NCI-H69 (cell line): ENCODE results near the gene GGACT.
"Not testable (repeated sequence)": the region's sequence is repeated elsewhere in the genome, so short reads cannot be mapped to it uniquely, and the experiment has no call there.

ENCODE experiments used
- DNase-seq: peaks from one replicate; lab custom pipeline; 2025; lab: John Stamatoyannopoulos, UW

GGACT gene

DNA sequence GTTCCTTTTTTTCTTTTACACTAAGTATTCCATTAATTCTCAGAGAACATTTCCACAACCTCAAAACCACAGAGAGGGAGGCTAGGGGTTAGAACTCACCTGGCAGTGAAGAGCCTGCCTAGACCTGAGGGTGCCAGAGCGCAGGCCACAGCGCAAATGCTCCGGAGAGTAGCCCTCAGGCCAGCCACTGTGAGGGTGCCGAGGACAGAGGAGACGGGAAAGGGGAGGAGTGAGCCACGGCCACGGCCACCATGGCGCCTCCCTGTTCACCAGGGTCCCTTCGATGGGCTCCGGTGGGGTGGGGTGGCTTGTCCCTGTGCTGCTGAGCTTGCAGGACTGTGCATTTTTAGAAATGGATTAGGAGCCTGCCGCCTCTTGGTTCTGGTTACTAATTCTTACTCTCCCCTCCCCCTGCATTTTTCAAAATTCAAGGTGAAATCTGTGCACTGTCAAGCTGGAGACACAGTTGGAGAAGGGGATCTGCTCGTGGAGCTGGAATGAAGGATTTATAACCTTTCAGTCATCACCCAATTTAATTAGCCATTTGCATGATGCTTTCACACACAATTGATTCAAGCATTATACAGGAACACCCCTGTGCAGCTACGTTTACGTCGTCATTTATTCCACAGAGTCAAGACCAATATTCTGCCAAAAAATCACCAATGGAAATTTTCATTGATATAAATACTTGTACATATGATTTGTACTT, 58.8 kb downstream of the GGACT start:
- DNase-seq, result no peak

DNA sequence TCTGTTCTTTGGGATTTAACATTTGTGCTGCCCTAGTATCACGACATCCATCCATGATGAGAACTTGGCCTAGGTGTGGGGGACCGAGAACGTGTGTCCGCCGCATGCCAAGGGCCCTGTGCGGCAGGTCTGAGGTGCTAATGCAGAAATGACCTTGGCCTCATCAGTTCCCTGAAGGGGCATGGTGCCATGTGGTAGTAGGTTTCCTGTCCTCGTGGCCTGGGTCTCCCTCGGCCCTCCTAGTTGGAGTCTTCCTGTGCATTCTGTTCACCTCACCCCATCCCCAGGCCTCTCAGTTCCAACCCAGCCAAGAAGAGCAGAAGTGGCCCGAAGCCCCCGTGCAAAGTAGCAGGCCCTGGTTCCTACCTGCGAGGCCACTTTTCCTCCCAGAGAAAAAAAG, 59.8 kb downstream of the GGACT start:
- no peak for DNase-seq

DNA sequence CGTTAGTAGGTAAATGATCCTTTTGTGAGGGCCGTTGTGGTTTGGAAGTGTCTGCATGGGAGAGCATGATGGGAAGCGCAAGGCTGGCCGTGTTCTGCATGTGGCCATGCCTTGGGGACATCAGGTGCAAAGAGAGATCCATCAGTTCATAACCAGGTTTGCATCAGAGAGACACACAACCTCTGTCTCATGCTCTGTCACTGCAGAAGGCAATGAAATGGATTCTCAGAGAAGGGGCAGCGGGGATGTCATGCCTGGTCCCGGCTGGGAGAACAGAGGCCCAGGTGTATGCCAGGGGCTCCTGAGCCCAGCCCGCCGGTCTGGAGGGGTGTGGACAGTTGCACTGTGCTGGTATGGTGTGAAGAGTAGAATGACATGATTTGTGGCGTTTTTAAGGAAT, 60.2 kb downstream of the GGACT start:
- no peak for DNase-seq

DNA sequence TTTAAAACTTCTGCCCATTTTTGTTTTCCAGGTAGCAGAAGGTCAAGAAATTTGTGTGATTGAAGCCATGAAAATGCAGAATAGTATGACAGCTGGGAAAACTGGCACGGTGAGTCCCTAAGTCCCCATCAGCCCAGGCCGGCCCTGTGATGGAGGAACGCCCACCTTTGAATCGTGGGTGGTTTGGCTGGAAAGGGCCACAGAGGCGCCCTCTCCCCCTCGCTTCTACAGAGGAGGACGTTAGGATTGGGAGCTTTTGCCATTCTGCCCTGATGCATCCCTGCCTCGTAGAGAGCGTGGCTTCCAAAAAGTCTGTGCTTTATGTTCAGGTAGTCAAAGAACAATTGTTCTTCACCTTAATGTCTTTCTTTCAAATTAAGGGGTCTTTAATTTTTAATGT, 60.9 kb downstream of the GGACT start:
- DNase-seq, result no peak

DNA sequence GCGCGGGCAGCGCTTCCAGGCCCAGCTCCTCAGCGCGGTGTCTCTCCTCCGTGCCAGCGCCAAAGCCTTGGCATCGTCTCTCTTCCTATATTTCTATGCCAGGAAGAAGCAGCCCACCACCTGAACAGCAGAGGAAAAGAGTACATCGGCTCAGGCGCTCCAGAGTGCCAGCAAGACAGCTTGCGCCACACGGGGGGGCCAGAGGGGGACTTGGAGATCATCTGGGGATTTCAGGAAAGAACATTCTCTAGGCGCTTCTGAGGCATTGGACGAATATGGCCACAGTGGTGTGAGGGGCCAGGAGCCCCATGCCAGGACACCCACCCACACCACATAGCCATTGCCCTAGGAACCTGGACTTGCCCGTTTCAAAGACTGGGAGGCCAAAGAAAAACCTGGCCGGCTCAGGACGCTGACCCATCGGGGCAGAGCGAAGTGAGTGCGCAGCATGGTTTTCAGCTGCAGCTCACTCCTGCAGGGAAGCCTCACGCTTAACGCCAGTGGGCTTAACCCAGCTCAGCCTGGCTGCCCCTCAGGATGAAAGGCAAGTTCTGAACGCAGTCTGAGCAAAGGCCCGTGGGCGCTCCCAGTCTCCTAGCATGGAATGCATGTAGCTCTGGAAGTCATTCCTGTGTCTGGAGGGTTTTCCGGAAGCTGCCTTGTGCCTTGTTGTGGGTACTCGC, 62.1 kb downstream of the GGACT start:
- no peak for DNase-seq

DNA sequence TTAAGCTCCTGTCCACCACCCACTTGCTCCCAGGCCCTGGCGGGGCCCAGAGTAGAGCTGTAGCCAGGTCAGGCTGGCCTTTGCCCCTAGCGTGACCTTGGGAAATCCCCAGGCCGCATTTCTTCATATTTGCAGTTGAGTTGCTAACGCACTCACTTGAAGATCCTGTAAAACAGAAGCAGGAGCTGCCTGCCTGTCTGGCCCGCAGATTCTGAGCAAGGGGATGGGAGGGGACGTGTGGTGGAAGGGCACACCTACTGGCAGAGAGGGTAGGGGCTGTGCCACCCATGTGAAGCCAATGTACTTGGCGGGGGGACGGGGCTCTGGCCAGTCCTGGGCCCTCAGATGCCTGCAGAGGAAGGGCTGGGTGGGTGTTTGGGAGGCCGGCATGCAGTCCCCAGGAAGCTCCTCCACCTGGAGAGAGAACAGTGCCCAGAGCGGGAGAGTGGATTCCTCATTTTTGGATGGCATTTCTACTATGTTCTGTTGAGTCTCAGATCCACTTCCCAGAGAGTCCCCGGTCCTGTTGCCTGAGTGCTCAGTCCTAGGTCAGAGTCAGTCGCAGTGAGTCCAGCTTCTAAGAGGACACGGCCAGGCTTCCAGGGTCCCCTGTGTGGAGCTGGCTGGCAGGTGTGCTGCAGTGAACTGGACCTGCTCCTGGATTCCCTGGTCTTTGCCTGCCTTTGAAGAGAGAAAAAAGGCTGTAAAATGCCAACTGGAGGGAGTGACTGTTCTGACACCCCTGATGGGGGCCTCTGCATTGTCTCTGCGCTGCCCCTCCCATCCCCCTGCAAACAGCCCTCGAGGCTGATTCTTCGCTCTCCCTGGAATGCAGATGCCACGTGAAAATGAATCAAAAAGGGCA, 62.9 kb downstream of the GGACT start:
- no peak for DNase-seq

DNA sequence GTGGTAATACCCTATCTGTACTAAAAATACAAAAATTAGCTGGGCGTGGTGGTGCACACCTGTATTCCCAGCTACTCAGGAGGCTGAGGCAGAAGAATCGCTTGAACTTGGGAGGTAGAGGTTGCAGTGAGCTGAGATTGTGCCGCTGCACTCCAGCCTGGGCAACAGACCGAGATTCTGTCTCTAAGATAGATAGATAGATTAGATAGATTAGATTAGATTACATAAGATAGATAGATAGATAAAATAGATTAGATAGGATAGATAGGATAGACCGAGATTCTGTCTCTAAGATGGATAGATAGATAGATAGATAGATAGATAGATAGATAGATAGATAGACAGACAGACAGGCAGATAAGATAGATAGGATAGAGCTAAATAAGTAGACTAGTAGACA, 63.9 kb downstream of the GGACT start:
- DNase-seq, result not testable (repeated sequence)

DNA sequence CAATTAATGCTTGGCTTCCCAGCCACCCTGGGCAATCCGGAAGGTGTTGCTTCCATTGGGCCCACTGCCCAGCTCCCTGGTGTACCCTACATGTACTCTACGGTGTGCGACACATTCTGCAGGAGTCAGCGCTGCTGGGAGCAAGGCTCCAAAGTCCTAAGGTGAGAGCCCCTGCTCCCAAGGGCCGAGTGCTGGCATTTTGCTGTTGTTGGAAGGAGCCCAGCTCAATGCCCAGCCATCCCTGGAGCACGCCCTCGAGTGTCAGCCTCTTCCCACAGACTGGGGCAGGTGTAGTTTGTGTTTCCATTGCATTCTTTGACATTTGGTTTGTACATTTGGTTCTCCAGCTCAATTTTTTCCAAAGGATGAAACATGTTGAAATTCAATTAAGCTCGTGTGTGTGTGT, 64.6 kb downstream of the GGACT start:
- no peak for DNase-seq

DNA sequence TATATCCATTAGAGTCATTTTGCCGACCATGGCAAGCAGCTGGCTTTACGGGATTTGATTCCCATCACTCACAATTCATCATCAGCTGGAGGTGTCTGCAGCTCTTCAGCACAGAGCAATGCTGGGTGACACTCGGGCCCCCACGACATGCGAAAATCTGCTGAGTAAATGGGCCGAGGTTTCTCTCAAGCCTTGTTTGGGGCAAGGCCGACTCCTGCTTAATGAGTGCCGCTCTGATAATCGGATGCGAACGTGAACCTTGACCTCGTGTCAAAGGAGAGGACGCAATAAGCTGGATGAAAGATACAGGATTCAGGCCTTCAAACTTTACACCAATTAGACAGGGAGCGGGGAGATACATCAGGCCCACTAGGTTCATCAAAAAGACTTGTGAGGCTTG, 65.2 kb downstream of the GGACT start:
- peak; percentile 35 for DNase-seq

DNA sequence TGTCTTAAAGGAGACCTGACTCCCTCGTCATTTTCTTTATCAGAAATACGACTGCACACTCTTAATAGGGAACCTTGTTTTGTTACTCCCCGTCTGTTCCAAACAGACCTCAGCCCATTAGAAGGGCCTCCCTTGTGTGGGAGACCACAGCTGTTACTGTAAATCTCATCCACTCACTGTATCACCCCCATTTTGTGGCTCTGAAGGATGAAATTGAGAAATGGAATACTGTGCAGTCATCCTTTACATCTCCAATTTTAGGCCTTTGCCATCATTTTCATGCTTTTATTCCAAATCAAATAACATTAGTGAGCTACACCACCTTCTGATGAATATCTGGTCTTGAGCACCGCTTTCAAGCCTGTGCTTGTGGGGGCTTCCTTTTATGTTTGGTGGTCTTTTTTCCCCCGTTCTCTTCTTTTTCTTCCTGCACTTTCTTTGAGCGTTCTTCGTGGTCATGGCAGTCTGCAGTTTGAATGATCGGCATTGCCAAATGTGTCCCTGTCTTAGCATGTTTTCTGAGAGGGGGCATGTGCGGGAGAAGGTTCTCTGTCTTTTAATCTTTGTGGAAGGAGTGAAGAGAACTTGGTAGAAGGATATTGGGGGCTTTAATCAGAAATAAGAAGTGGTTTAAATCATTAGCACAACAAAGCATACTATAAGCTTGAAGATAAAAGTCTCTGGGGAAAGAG, 65.8 kb downstream of the GGACT start:
- no peak for DNase-seq

DNA sequence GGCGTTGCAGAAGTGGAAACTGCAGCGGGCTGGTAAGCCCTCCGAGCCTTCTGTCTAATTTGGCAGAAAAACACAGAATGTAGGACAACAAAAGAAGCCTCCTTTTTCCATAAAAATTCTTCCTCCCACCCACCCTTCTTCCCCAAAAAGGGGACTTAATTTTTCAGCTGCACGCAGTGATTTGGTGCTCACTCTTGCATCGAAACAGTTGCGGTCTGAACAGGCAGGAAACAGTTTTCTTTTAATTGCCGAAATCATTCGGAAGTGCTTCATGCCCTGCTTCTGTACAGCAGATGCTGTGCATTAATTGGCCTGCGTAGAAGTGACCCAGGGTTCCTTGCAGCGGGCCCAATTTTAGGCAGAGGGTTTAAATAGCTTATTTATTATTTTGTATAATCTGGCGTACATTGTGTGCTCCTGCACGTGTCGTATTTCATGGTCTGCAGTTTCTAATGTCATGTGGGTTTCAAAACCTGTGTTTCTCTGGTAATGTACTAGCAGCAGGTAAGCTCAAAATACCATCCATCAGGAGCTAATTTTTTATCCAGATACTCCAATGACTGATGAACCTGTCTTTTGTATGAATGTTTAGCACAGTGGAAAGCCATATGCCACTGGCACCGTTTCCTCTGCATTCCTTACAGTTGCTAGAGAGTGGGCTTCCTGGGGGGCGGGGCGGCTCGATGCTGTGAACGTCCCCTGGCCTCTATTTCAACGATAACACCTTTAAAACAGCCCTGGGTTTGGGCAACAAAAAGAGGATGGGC, 66.6 kb downstream of the GGACT start:
- DNase-seq, result peak; percentile 98

DNA sequence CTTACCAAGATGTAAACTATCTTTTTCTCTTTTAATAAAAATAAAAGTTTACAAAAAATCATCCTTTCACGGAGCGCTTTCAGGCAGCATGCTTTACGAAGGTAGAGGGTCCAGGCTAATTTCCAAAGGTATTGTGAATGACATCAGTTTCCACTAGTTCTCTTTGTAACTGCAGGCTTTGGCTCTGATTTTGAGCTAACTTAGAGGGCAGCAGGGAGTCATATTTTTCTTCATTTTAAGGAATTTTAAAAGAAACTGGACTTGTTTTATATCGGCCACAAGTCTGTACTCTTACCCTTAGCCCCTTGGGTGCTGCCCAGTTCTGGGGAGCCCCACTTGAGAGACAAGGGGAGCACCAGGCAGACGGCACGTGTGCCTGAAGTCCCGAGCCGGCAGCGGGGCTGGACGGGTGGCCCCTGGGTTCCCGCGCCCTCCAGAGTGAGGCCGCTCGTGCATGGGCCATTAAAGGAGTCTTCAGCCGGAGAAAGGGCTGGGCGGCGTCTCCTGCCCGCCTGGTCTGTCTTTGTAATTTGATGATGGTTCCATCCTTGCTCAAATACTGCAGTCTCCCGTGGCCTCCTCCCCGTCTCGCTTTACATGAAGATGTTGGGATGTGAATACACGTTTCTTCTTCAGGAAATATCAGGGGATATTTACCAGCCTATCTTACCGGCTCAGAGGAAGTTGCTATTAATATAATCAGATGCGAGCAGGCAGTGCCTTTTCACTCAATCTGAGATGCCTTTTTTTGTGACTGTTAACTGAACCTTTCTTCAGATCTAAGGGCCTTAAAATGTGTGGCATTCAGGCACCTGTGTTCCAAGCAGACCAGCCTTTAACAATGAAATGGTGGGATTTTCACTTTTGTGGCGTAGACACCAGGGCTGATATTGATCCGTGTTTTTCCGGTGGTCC, 67.4 kb downstream of the GGACT start:
- DNase-seq, result peak; percentile 92

DNA sequence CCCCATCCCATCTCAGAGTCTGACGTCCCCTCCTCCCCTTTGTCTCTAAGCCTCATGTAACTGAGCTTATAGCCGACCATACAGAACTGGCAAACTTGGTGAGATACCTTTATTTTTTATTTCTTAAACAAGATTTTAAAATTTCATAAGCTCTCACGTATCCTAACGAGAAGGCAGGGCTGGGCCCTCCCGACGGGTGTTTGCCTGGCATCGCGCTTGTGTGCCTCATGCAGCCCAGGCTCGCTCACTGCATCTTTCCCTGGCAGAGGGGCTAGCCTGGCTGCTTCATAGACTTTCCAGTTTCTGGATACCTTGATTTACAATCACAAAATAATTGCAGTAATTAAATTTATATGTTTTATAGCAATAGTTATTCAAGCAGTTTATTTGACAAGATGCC, 69.0 kb downstream of the GGACT start:
- DNase-seq, result peak; percentile 88

DNA sequence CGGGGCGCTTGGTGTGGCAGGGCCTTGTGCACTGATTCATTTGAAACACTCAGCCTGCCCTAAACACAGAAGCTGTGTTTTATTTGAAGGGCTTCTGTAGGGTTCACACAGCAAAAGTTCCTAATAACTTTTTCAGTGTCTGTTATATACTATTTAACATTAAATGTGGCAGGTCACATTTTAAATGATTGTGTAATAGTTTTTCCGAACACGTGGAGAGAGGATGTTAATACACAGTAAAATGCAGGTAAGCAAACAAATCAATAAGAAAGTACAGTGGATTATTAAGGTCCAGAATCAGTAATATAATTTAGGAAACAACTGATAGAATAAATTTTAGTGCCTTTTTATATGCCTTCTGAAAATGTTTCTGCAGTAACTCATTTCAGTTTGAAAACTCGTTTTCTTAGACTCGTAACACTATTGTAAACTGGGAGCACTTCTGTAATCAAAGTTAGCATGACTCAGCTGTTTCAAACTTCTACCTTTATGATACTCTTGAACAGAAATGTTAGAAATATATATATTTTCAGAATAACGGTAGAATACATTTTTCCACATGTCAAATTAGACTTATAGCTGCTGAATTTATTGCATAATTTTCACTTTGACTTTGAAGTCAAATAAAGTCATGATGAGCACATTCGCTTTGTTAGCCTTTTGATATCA, 70.1 kb downstream of the GGACT start:
- peak; percentile 73 for DNase-seq

DNA sequence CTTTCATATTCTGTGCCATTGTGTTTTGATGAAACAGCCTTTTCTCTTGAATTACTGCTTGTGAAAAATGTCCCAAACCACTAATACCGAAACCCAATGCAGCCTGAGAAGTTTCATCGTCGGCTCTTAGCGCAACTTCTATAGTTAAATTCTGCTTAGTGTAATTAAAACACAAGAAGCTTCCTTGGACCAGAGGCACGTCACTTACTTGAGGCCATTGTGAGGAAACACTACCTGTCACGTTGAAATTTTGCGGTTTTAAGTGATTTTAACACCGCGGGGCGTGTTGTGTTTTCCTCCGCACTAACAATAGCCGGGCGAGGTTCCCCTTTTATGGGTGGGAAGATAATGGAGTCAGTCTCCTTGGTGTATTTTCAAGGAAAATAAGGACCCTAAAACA, 70.9 kb downstream of the GGACT start:
- DNase-seq, result peak; percentile 74

DNA sequence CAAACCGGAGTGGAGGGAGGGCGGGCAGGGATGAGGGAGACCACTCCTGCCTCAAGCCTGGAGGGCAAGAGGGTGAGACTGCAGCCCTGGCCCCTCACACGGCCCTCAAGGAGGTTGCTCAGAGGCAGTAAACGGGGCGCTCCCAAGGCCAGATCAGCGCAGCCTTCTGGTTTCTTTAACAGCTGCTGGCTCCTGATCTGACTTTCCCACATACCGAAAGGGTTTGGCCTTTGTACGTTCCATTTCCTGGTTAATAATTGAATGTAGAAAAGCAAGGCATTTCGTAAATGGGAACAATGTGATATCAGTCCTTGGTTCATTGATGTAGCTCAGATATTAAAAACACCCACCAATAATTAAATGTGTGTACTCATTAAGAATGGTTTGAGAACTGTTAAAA, 71.5 kb downstream of the GGACT start:
- peak; percentile 83 for DNase-seq

DNA sequence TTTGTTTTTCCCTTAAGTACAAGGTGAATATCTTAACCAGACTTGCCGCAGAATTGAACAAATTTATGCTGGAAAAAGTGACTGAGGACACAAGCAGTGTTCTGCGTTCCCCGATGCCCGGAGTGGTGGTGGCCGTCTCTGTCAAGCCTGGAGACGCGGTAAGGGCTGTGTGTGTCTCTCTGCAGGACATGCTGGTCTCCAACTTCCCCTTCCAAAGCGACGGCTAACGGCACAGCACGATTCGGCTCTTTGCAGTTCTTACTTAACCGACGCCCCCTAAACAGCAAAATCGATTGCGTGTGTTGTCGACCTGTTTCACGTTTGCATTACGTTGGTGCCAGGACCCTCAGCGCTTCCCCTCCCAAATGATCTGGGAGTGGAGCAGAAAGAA, 73.2 kb downstream of the GGACT start:
- peak; percentile 81 for DNase-seq

DNA sequence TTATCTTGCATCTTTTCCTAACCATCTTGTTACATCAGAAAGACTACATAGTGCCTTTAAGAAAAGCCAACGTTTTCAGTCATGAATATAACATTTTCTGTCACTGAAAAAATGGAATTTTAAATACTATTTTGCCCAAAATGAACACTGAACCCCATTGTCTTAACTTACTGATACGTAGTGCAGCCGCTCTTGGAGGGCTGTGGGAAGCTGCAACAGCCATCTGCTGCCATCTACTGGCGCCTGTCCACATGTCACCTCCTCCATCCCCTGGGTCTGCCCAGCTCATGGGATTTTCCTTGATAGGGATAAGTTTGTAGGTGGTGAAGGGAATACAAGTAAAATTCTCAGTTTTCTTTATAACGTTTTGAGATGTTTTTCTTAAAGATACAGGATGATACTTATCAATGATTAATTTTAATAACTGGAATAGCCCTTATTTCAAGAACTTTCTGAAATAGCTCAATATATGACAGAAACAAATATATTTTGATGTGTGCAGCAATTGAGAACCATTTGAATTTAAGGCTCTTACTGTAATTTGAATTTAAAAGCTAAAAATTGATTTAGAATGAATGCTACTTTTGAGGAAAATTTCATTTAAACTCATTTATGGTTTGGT, 73.7 kb downstream of the GGACT start:
- DNase-seq, result peak; percentile 96

DNA sequence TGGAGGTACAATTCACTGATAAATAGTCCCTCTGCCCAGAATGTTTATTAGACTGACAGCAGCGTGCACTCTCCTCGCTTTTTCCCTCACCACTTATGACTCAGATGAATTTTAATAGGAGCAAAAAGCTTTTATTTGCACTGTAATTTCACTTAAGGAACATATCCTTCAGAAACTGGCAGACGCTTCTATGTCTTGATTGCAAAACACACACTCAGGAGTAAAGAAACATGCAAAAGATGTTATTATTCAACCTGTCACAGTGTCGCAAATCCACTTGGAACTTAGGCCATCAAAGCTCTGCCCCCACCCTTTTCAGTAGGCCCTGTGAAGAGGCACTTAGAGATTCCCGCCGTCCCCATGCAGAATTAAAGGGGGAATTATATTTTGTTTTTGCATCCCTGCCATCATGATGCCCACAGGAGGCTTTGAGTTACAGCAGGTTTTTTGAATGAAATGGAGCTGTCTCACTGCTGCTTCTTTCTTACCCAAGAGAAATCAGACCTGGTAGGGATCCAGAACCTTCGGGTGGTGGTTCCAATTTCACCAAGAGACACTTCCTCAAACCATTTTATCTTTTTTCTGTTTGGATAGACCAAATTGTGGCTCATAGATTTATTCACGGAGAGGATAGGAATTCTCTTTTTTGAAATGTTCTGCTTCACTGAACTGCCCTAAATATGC, 74.5 kb downstream of the GGACT start:
- peak; percentile 95 for DNase-seq
